ENCODE measurements around the gene SETD6.
A peak's percentile ranks its signal among the peaks of the same experiment; 100 is the strongest.

The SETD6 gene

GRCh38 chr16:58515125-58515870, at the start of gene SETD6:
SETD6 (plus strand) TSS chr16:58515517; CDS start chr16:58515538, 21 bp downstream.
- in situ Hi-C loops (cut with HindIII; ENCODE audit: low pct_ligation_motif_present, low sequenced_read_pairs): no loop called here
- Histone ChIP-seq H3K27ac (peak within 1 kb of the TSS; percentile 29), H3K4me3 (ENCODE audit: low read depth, low read length) (peak within 1 kb of the TSS; percentile 80), H3K36me3 (replicated peaks) (peaks cover 26% of the 10 kb centered on the region), H3K27me3 (replicated peaks) (no peaks in the 10 kb centered on the region)
- TF ChIP-seq CTCF (IDR thresholded peaks at IDR 0.05; ENCODE audit: low read depth, low read length, missing control alignments): peak; percentile 30
- DNase-seq: peak; percentile 85

- DNase-seq: no peak
- H3K36me3 ChIP-seq (replicated peaks): no peaks in the 10 kb centered on the region
- H3K27ac ChIP-seq: no peak overlapping the region
- peaks cover 48% of the 10 kb centered on the region for H3K27me3 ChIP-seq (replicated peaks)
- H3K4me3 ChIP-seq (ENCODE audit: low read depth, low read length): no peak overlapping the region
- no peak for TF ChIP-seq CTCF (IDR thresholded peaks at IDR 0.05; ENCODE audit: low read depth, low read length, missing control alignments)
- in situ Hi-C loops (cut with HindIII; ENCODE audit: low pct_ligation_motif_present, low sequenced_read_pairs): no loop called here
These were observed 49.5 kb upstream of the SETD6 start for GRCh38 chr16:58465817-58466216.

- DNase-seq: no peak
- Histone ChIP-seq H3K27me3 (replicated peaks) (peaks cover 48% of the 10 kb centered on the region), H3K4me3 (ENCODE audit: low read depth, low read length) (no peak overlapping the region), H3K27ac (no peak overlapping the region), H3K36me3 (replicated peaks) (no peaks in the 10 kb centered on the region)
- no peak for TF ChIP-seq CTCF (IDR thresholded peaks at IDR 0.05; ENCODE audit: low read depth, low read length, missing control alignments)
- in situ Hi-C loops (cut with HindIII; ENCODE audit: low pct_ligation_motif_present, low sequenced_read_pairs): no loop called here
These were observed 48.9 kb upstream of the SETD6 start for GRCh38 chr16:58466396-58466795.

- in situ Hi-C loops (cut with HindIII; ENCODE audit: low pct_ligation_motif_present, low sequenced_read_pairs): no loop called here
- no peak for DNase-seq
- Histone ChIP-seq H3K27ac (no peak overlapping the region), H3K27me3 (replicated peaks) (peaks cover 38% of the 10 kb centered on the region), H3K36me3 (replicated peaks) (no peaks in the 10 kb centered on the region), H3K4me3 (ENCODE audit: low read depth, low read length) (no peak overlapping the region)
- TF ChIP-seq CTCF (IDR thresholded peaks at IDR 0.05; ENCODE audit: low read depth, low read length, missing control alignments): no peak
These were observed 47.4 kb upstream of the SETD6 start for GRCh38 chr16:58467905-58468304.

- no peak for DNase-seq
- no peak for TF ChIP-seq CTCF (IDR thresholded peaks at IDR 0.05; ENCODE audit: low read depth, low read length, missing control alignments)
- Histone ChIP-seq H3K27me3 (replicated peaks) (peaks cover 7% of the 10 kb centered on the region), H3K4me3 (ENCODE audit: low read depth, low read length) (no peak overlapping the region), H3K27ac (no peak overlapping the region), H3K36me3 (replicated peaks) (no peaks in the 10 kb centered on the region)
- in situ Hi-C loops (cut with HindIII; ENCODE audit: low pct_ligation_motif_present, low sequenced_read_pairs): no loop called here
These were observed 43.9 kb upstream of the SETD6 start for GRCh38 chr16:58471209-58471975.
